GM12878 (cell line): ENCODE measurements around the gene MYO18B. TPM values are rescaled to one million over a fixed set of nuclear protein-coding genes. Genes with fewer than 3 reads are reported as not detected.

Experiments used
- ATAC-seq: fragments of 200-7000 bp; cut with Tn5 transposase; 3 replicates; pipeline ENCODE4 v1.9.1; 2020; ENCODE audit warnings: mild to moderate bottlenecking, moderate library complexity
- BruUV-seq: library from RNA; stranded (reverse); fragments of 400-500 nt; replicated peaks from 2 replicates; lab custom pipeline; 2021; lab: Mats Ljungman, UMichigan
- CTCF ChIA-PET: fragments of 300-600 bp; sonication (Branson Sonifier 250); formaldehyde crosslinking; extraction: SDS; loops from one replicate; lab custom pipeline; 2021; ENCODE audit warnings: inconsistent platforms; lab: Yijun Ruan, JAX
- POLR2A ChIA-PET: fragments of 350-600 bp; formaldehyde crosslinking; extraction: SDS; loops from one replicate; lab custom pipeline; 2021; ENCODE audit warnings: inconsistent platforms; lab: Charles Lee
- RAD21 ChIA-PET: fragments of 300-600 bp; sonication (Branson Sonifier 250); formaldehyde crosslinking; loops from one replicate; lab custom pipeline; 2023; ENCODE audit warnings: antibody characterized with exemption; ENCODE audit not compliant: unreplicated experiment; lab: Charles Lee
- SMC1A ChIA-PET: fragments of 300-600 bp; sonication (Branson Sonifier 250); formaldehyde crosslinking; loops from one replicate; lab custom pipeline; 2023; ENCODE audit not compliant: unreplicated experiment, uncharacterized antibody; lab: Charles Lee
- DNase-seq: peaks from one replicate; pipeline ENCODE4 v3.0.0-alpha.2; 2011; ENCODE audit warnings: low read depth, low spot score
- FAIRE-seq: peaks from 3 replicates; lab custom pipeline; 2011; peaks lifted over from hg19 to GRCh38; lab: Jason Lieb, UNC
- H2AFZ ChIP-seq: 2 replicates; pipeline ENCODE4 v1.6.0; 2011; ENCODE audit warnings: low read depth, low read length, control low read depth; ENCODE audit not compliant: control insufficient read depth
- H3K27ac ChIP-seq: 2 replicates; pipeline ENCODE4 v1.5.1; 2011; ENCODE audit warnings: control low read depth; ENCODE audit not compliant: control insufficient read depth, insufficient read depth
- H3K27me3 ChIP-seq, 2 experiments: replicated peaks in 1 of 2; 2 replicates each; pipeline versions ENCODE4 v1.6.0 to v1.6.1; 2011; ENCODE audit warnings: low read length in 1 of 2; ENCODE audit not compliant: control insufficient read depth in 2 of 2, insufficient read depth in 2 of 2
- H3K36me3 ChIP-seq, 2 experiments: 2 replicates each; pipeline ENCODE4 v1.5.1; 2011; ENCODE audit warnings: low read length in 1 of 2; ENCODE audit not compliant: control insufficient read depth in 2 of 2, insufficient read depth in 2 of 2
- H3K4me1 ChIP-seq: 2 replicates; pipeline ENCODE4 v1.6.1; 2011; ENCODE audit warnings: mild to moderate bottlenecking, low read length, moderate library complexity, mixed read lengths; ENCODE audit not compliant: control insufficient read depth, insufficient read depth
- H3K4me2 ChIP-seq: 2 replicates; pipeline ENCODE4 v1.6.0; 2011; ENCODE audit warnings: control low read depth; ENCODE audit not compliant: control insufficient read depth, insufficient read depth
- H3K4me3 ChIP-seq: fragments of 200-600 bp; sonication (generic); 2 replicates; pipeline ENCODE4 v1.5.1; 2016
- H3K79me2 ChIP-seq: 2 replicates; pipeline ENCODE4 v1.6.0; 2011; ENCODE audit warnings: low read length; ENCODE audit not compliant: control insufficient read depth, insufficient read depth
- H3K9ac ChIP-seq: 2 replicates; pipeline ENCODE4 v1.8.0; 2011; ENCODE audit warnings: low read length, control low read depth, mixed read lengths; ENCODE audit not compliant: control insufficient read depth, insufficient read depth
- H3K9me3 ChIP-seq: replicated peaks from 3 replicates; pipeline ENCODE4 v1.5.1; 2011; ENCODE audit warnings: mild to moderate bottlenecking, low read length; ENCODE audit not compliant: control insufficient read depth, insufficient read depth
- H4K20me1 ChIP-seq: 2 replicates; pipeline ENCODE4 v1.6.0; 2011; ENCODE audit not compliant: control insufficient read depth, insufficient read depth
- FOXK2 ChIP-seq: fragments of 450-650 bp; IDR thresholded peaks from 2 replicates; pipeline ENCODE4 v1.6.1; 2017; ENCODE audit warnings: mild to moderate bottlenecking, moderate library complexity
- HCFC1 ChIP-seq: fragments of 150-350 bp; IDR thresholded peaks from 2 replicates; pipeline ENCODE4 v1.6.1; 2014; ENCODE audit warnings: low read length
- POLR2AphosphoS5 ChIP-seq: IDR thresholded peaks from 2 replicates; pipeline ENCODE4 v1.6.1; 2011; ENCODE audit warnings: mild to moderate bottlenecking, low read length, inconsistent platforms
- RB1 ChIP-seq: fragments of 450-650 bp; formaldehyde crosslinking; IDR thresholded peaks from 2 replicates; pipeline ENCODE4 v1.6.1; 2017; ENCODE audit warnings: mild to moderate bottlenecking, borderline replicate concordance
- RCOR1 ChIP-seq: conservative IDR thresholded peaks from 2 replicates; pipeline ENCODE4 v1.6.1; 2012; ENCODE audit warnings: low read depth, low read length, improper control_type of control experiment
- WRNIP1 ChIP-seq: IDR thresholded peaks from 2 replicates; pipeline ENCODE4 v1.6.1; 2011; ENCODE audit warnings: low read depth, low read length, improper control_type of control experiment, borderline replicate concordance
- ZNF384 ChIP-seq: IDR thresholded peaks from 2 replicates; pipeline ENCODE4 v1.6.1; 2012; ENCODE audit warnings: low read depth, mild to moderate bottlenecking, low read length, improper control_type of control experiment, borderline replicate concordance
- ZZZ3 ChIP-seq: IDR thresholded peaks from 2 replicates; pipeline ENCODE4 v1.6.1; 2011; ENCODE audit warnings: low read depth; ENCODE audit not compliant: control insufficient read depth, insufficient read length
- WGBS: methylation state at CpG from one replicate; pipeline ENCODE4 v1.1.6; 2016; ENCODE audit warnings: low lambda C conversion rate; ENCODE audit not compliant: insufficient replicate concordance, insufficient coverage; ENCODE audit errors: missing lambda C conversion rate; 5-methylcytosine and 5-hydroxymethylcytosine counted together
- in situ Hi-C: fragments of 300-500 bp; cut with MboI; formaldehyde crosslinking; loops from 9 replicates; pipeline ENCODE4 v1.14.3; 2018; ENCODE audit warnings: mixed read lengths
- intact Hi-C: fragments of 100-400 bp; cut with micrococcal nuclease; formaldehyde crosslinking; loops from one replicate; pipeline ENCODE4 v1.14.2; 2022; ENCODE audit not compliant: unreplicated experiment
- polyA plus RNA-seq, 11 experiments: library from polyadenylated mRNA; depleted of rRNA in 4 of 11; unstranded in 6 of 11; stranded (reverse) in 5 of 11; fragments of >200 nt; fragmentation: Nextera tagmentation in 4 of 11; fragmentation: Illumina TruSeq in 1 of 11; extraction: Ambion mirVana in 4 of 11; extraction: Trizol in 1 of 11; gene quantifications; 1 replicate in 1 of 11; 2 replicates in 10 of 11; pipeline versions ENCODE4 v1.2.1 to v1.2.3, GENCODE V29; 2011 to 2016; ENCODE audit warnings: inconsistent platforms in 2 of 11, missing spikeins in 2 of 11, low read depth in 1 of 11
- total RNA-seq, 4 experiments: library from RNA; depleted of rRNA in 3 of 4; stranded (reverse); fragments of >200 nt in 3 of 4; fragmentation: Illumina TruSeq in 1 of 4; extraction: Trizol in 1 of 4; gene quantifications; 2 replicates each; pipeline versions ENCODE4 v1.2.1 to v1.2.3, GENCODE V29; 2013 to 2021
- TF ChIP-seq, protein P1 (sequence below): fragments of 450-650 bp; conservative IDR thresholded peaks from 2 replicates; pipeline ENCODE4 v1.6.1; 2017; ENCODE audit warnings: mild to moderate bottlenecking, moderate library complexity
- TF ChIP-seq, protein P2 (sequence below): fragments of 450-650 bp; IDR thresholded peaks from 2 replicates; pipeline ENCODE4 v1.6.1; 2017; ENCODE audit warnings: antibody characterized with exemption, mild to moderate bottlenecking, moderate library complexity

MYO18B gene
- total and polyA plus RNA-seq, 10 of the 15 experiments (the other 5 are each of a cell fraction or from before 2014, with no cell fraction given), result 0.05 to 2.1 (median 0.51) TPM; not detected in 1

DNA sequence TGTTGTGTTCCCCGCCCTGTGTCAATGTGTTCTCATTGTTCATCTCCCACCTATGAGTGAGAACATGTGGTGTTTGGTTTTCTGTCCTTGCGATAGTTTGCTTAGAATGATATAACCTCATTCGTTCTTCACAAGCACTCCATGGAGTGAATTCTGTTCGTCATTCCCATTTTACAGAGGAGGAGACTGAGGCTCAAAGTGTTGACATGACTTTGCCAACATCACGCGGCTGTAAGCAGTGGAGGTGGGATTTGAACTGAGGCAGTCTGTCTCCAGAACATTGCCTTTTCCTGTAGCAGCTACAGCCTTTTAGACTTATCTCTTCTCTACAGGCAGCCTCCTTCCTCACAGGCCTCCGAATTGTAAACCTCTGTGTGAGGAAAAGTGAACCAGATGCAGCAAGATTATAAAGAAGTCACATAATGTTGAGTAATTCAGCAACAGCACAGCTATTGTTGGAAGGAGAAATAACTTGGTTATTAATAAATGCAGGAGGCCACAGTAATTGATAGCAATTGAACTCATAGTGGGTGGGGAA lies 74.6 kb downstream of the MYO18B start (continued):
- TF ChIP-seq, protein P1, sequence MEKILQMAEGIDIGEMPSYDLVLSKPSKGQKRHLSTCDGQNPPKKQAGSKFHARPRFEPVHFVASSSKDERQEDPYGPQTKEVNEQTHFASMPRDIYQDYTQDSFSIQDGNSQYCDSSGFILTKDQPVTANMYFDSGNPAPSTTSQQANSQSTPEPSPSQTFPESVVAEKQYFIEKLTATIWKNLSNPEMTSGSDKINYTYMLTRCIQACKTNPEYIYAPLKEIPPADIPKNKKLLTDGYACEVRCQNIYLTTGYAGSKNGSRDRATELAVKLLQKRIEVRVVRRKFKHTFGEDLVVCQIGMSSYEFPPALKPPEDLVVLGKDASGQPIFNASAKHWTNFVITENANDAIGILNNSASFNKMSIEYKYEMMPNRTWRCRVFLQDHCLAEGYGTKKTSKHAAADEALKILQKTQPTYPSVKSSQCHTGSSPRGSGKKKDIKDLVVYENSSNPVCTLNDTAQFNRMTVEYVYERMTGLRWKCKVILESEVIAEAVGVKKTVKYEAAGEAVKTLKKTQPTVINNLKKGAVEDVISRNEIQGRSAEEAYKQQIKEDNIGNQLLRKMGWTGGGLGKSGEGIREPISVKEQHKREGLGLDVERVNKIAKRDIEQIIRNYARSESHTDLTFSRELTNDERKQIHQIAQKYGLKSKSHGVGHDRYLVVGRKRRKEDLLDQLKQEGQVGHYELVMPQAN, result no peak
- TF ChIP-seq RCOR1 (no peak), RB1 (no peak)

DNA sequence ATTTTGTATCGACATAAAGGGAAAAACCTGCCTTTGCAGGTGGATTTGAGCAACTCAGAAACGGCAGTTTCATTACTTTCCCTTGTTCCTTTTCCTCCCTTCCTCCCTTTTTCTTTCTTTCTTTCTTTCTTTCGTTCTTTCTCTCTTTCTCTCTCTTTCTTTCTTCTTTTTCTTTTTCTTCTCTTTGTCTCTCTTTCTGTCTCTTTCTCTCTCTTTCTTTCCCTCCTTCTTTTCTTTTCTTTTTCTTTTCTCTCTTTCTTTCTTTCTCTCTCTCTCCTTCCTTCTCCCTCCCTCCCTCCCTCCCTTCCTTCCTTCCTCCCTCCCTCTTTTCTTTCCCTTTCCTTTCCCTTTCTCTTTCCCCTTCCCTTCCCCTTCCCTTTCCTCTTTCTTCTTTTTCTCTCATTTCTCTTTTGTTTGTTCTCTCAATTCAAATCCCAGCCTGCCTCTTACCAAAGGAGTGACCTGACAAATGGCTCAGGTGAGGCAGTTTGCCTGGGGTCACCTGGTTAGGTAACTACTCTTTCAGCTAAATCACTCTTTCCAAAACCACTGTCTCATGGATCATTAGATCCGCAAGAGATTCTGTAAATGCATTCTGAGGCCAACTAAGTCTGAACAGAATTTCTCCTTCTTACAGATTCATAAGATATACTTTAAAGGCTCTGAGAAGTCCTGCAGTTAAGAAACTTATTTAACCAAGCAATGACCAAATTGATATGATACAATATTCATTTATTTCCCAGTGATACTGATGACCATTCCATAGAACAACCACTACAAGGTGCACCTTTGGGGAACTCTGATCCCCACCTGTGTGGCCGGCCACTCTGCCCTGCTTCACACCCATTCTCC lies 75.3 kb downstream of the MYO18B start:
- TF ChIP-seq HCFC1 (no peak), ZZZ3 (no peak), POLR2AphosphoS5 (no peak), ZNF384 (no peak), FOXK2 (no peak), WRNIP1 (no peak)
- TF ChIP-seq, protein P2, sequence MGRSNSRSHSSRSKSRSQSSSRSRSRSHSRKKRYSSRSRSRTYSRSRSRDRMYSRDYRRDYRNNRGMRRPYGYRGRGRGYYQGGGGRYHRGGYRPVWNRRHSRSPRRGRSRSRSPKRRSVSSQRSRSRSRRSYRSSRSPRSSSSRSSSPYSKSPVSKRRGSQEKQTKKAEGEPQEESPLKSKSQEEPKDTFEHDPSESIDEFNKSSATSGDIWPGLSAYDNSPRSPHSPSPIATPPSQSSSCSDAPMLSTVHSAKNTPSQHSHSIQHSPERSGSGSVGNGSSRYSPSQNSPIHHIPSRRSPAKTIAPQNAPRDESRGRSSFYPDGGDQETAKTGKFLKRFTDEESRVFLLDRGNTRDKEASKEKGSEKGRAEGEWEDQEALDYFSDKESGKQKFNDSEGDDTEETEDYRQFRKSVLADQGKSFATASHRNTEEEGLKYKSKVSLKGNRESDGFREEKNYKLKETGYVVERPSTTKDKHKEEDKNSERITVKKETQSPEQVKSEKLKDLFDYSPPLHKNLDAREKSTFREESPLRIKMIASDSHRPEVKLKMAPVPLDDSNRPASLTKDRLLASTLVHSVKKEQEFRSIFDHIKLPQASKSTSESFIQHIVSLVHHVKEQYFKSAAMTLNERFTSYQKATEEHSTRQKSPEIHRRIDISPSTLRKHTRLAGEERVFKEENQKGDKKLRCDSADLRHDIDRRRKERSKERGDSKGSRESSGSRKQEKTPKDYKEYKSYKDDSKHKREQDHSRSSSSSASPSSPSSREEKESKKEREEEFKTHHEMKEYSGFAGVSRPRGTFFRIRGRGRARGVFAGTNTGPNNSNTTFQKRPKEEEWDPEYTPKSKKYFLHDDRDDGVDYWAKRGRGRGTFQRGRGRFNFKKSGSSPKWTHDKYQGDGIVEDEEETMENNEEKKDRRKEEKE, result no peak
- in situ Hi-C loops (no loop called here), intact Hi-C loops (no loop called here)
- Histone ChIP-seq H3K4me3 (no peak overlapping the region), H3K9me3 (no peaks in the 10 kb centered on the region; the same call in 2 of the 3 replicates), H3K9ac (no peak overlapping the region), H3K27me3 (peaks cover 0 to 2% of the 10 kb centered on the region in 2 experiments; a peak in 2 of 4 replicates), H3K4me1 (no peaks in the 10 kb centered on the region), H3K4me2 (no peak overlapping the region), H3K79me2 (no peaks in the 10 kb centered on the region), H3K27ac (no peak overlapping the region), H4K20me1 (no peaks in the 10 kb centered on the region), H2AFZ (no peak overlapping the region), H3K36me3 (no peaks in the 10 kb centered on the region)
- SMC1A ChIA-PET, result interaction anchor here (0.6 kb wide), 1 partner anchor 21 kb away, joined by 3 read pairs; no protein-coding TSS in a partner anchor
- ATAC-seq (no peak), FAIRE-seq (no peak), DNase-seq (no peak)
- WGBS, result 27% methylated on average over 5 of the region's 5 CpGs
- POLR2A ChIA-PET, result interaction anchor here (0.5 kb wide), 1 partner anchor 858 kb away, joined by 5 read pairs; no protein-coding TSS in a partner anchor
- CTCF ChIA-PET, result no interaction called here
- RAD21 ChIA-PET, result no interaction called here
- BruUV-seq, result no TSS peak
